ENCODE measurements around the gene IL17RC.
"Not testable (repeated sequence)": the region's sequence is repeated elsewhere in the genome, so short reads cannot be mapped to it uniquely, and the experiment has no call there.

Gene IL17RC

DNA sequence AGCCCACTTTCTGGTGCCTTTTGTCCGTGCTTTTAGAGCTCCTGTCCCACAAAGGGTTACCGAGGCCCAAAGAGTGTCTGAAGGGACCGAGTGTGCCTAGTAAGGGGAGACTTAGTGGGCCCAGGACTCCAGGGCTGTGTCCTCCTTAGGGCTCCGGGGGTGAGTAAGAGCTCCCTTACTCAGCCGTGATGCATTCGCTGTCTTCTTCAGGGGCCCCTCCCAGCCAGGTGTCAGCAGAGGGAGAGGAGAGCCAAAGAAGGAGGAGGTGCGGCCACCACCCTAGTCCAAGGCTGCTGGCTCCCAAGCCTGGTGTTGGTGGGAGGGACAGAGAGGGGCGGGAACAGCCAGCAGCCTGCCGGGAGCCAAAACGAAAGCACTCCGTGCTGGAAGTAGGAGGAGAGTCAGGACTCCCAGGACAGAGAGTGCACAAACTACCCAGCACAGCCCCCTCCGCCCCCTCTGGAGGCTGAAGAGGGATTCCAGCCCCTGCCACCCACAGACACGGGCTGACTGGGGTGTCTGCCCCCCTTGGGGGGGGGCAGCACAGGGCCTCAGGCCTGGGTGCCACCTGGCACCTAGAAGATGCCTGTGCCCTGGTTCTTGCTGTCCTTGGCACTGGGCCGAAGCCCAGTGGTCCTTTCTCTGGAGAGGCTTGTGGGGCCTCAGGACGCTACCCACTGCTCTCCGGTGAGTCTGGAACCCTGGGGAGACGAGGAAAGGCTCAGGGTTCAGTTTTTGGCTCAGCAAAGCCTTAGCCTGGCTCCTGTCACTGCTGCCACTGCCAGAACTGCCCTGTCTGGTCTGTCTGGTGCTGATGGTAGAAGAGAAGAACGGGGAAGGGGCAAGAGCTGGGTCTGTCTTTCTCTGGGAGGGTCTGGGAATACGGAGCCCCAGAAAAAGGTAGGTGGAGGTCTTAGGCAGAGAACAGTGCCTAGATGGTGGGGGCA is at the start of gene IL17RC:
TSS of gene IL17RC (plus strand) at position 365 of the 947 bp plus-strand sequence. CDS start at position 583, 218 bp downstream.
- peak within 1 kb of the TSS; percentile 45 for H3K4me3 ChIP-seq (ENCODE audit: low read depth, low read length)
- in situ Hi-C loops (cut with HindIII; ENCODE audit: low sequenced_read_pairs): no loop called here
- no peak for TF ChIP-seq CTCF (IDR thresholded peaks at IDR 0.05; ENCODE audit: low read depth, low read length)
- peak; percentile 88 for DNase-seq (ENCODE audit: low read depth, low spot score)

GRCh38 chr3:9867106-9867505 is 49.8 kb upstream of the IL17RC start:
- DNase-seq (ENCODE audit: low read depth, low spot score): no peak
- in situ Hi-C loops (cut with HindIII; ENCODE audit: low sequenced_read_pairs): no loop called here
- no peak overlapping the region for H3K4me3 ChIP-seq (ENCODE audit: low read depth, low read length)
- no peak for TF ChIP-seq CTCF (IDR thresholded peaks at IDR 0.05; ENCODE audit: low read depth, low read length)

GRCh38 chr3:9869955-9870354 is 46.9 kb upstream of the IL17RC start:
- no peak for DNase-seq (ENCODE audit: low read depth, low spot score)
- TF ChIP-seq CTCF (IDR thresholded peaks at IDR 0.05; ENCODE audit: low read depth, low read length): no peak
- no peak overlapping the region for H3K4me3 ChIP-seq (ENCODE audit: low read depth, low read length)
- in situ Hi-C loops (cut with HindIII; ENCODE audit: low sequenced_read_pairs): no loop called here

DNA sequence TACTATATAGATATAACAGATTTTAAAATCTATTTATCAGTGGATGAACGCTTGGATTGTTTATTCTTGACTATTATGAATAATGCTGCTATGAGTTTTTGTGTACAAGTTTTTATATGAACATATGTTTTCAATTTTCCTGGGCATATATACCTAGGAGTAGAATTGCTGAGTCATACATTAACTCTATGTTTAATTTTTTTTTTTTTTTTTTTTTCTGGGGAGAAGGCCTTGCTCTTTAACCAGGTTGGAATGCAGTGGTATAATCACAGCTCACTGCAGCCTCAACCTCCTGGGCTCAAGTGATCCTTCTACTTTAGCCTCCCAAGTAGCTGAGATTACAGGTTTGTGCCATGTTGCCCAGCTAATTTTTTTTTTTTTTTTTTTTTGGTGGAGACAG is 45.9 kb upstream of the IL17RC start:
- peak; percentile 68 for DNase-seq (ENCODE audit: low read depth, low spot score)
- TF ChIP-seq CTCF (IDR thresholded peaks at IDR 0.05; ENCODE audit: low read depth, low read length): no peak
- in situ Hi-C loops (cut with HindIII; ENCODE audit: low sequenced_read_pairs): no loop called here
- no peak overlapping the region for H3K4me3 ChIP-seq (ENCODE audit: low read depth, low read length)

DNA sequence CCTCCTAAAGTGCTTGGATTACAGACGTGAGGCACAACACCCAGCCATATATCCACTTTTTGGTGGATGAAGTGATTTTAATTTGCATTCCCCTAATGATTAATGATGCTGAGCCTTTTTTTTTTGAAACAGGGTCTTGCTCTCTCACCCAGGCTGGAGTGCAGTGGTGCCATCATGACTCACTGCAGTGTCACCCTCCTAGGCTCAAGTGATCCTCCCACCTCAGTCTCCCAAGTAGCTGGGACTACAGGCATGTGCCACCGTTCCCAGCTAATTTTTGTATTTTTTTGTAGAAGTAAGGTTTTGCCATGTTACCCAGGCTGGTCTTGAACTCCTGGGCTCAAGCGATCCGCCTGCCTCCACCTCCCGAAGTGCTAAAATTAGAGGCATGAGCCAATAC is 44.8 kb upstream of the IL17RC start:
- in situ Hi-C loops (cut with HindIII; ENCODE audit: low sequenced_read_pairs); H3K4me3 ChIP-seq (ENCODE audit: low read depth, low read length); DNase-seq (ENCODE audit: low read depth, low spot score): not testable (repeated sequence)

DNA sequence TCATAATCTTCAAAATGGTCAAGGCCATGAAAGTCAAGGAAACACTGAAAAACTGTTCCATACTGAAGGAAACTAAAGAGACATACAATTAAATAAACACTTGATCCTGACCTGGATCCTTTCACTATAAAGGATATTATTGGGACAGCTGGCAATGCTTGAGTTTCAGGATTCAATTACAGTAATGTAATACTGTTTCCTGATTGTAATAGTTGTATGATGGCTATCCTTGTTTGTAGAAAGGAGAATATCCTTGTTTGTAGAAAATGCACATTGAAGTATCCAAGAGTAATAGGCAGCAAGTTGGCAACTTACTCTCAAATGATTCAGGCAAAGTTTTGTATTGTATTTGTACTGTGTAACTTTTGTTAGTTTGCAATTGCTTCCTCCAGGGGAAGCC is 41.5 kb upstream of the IL17RC start:
- no peak overlapping the region for H3K4me3 ChIP-seq (ENCODE audit: low read depth, low read length)
- no peak for DNase-seq (ENCODE audit: low read depth, low spot score)
- TF ChIP-seq CTCF (IDR thresholded peaks at IDR 0.05; ENCODE audit: low read depth, low read length): no peak
- in situ Hi-C loops (cut with HindIII; ENCODE audit: low sequenced_read_pairs): no loop called here

GRCh38 chr3:9876255-9876654 is 40.6 kb upstream of the IL17RC start:
- H3K4me3 ChIP-seq (ENCODE audit: low read depth, low read length); in situ Hi-C loops (cut with HindIII; ENCODE audit: low sequenced_read_pairs); DNase-seq (ENCODE audit: low read depth, low spot score): not testable (repeated sequence)

Data from astrocyte of the spinal cord (primary cell).